ENCODE results near the gene LPAR2.

The LPAR2 gene

DNA sequence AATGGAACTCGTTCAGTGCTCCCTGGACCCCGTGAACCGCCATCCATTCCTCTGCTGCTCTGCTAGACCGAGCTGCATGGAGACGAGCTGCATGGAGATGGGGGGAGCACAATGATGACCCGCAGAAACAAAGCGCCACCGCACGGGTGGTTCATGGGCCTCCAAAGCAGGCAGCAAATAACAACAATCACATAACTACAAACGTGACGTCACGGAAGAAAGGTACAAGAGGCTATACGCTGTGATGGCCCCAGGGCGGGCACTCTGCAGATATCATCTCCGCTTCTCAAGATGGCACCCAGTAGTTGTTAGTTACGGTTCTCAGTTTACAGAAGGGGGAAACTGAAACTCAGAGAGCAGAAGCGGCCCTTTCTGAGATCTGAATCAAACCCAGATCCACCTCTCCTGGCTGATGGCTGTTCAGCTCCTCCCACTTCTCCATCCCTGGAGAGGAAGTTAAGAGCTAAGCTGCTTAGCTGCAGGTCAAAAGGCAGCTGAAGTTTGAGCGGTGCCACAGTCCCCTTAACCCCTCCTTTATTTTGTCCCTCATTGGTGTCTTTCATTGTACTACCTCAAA lies 33.7 kb upstream of the LPAR2 start:
- TF ChIP-seq FOXP2 (optimal IDR thresholded peaks at IDR 0.05; ENCODE audit: borderline replicate concordance, extremely low read depth, extremely low read length, insufficient read depth) (no peak), REST (IDR thresholded peaks at IDR 0.05; ENCODE audit: insufficient read depth in 1 of 2, low read depth in 2 of 2, low read length in 2 of 2) (no peak), POLR2AphosphoS5 (IDR thresholded peaks at IDR 0.05; ENCODE audit: low read depth, low read length) (no peak), TAF1 (IDR thresholded peaks at IDR 0.05; ENCODE audit: borderline replicate concordance, insufficient read depth, low read length) (no peak), SIN3A (IDR thresholded peaks at IDR 0.05; ENCODE audit: borderline replicate concordance, insufficient read depth, low read length) (no peak)

DNA sequence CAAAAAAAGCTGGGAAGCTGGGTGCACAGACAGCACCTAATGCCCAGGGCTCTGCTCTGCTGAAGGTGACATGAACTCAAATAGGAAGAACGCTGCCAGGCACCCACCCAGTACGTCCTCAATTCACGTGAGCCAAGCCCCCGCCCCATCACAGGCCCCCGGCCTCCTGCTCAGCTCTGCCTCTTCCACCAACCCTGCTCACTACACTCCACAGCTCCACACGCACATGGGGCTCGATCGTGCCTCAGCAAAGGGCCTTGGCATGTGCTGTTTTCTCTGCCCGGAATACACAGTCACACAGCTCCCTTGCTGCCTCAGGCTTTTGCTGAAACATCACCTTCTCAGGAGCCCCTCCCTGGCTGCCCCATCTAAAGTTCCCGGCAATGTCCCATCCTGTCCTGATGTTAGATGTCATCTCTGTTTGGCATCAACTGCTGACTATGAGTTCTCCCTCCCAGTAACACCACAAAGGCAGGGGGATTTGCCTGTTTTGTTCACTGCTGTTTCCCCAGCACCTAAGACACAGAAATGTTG lies 33.2 kb upstream of the LPAR2 start:
- TF ChIP-seq SIN3A (IDR thresholded peaks at IDR 0.05; ENCODE audit: borderline replicate concordance, insufficient read depth, low read length) (no peak), POLR2AphosphoS5 (IDR thresholded peaks at IDR 0.05; ENCODE audit: low read depth, low read length) (no peak), TAF1 (IDR thresholded peaks at IDR 0.05; ENCODE audit: borderline replicate concordance, insufficient read depth, low read length) (no peak), FOXP2 (optimal IDR thresholded peaks at IDR 0.05; ENCODE audit: borderline replicate concordance, extremely low read depth, extremely low read length, insufficient read depth) (no peak), REST (IDR thresholded peaks at IDR 0.05; ENCODE audit: insufficient read depth in 1 of 2, low read depth in 2 of 2, low read length in 2 of 2) (no peak)

DNA sequence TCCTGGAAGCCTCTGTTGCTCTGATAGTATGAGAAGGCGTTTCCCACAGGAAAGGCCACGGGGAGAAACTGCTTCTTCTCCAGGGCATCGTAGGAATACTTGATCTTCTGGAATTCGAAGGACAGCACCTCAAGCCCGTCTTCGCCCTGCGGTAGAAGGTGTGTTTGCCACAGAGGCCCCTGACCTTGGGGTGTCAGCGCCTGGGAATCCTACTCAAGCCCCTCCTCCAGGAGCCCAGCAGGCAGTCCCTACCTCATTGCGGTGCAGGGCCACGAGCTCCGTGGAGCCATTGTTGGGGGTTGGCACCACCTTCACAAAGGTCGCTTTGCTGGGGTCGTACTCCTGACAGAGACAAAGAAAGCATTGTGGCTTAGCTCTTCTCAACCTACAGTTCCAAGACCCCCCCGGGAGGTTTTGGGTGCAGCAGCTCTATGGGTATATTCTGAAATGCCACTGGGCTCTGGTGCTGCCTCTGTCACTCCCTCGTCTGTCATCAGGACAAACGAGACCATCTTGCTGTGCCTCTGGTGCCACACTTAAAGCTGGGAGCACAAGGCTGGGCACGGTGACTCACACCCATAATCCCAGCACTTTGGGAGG lies 31.7 kb upstream of the LPAR2 start:
- no peak for TF ChIP-seq SIN3A (IDR thresholded peaks at IDR 0.05; ENCODE audit: borderline replicate concordance, insufficient read depth, low read length)
- TF ChIP-seq FOXP2 (optimal IDR thresholded peaks at IDR 0.05; ENCODE audit: borderline replicate concordance, extremely low read depth, extremely low read length, insufficient read depth): no peak
- TF ChIP-seq TAF1 (IDR thresholded peaks at IDR 0.05; ENCODE audit: borderline replicate concordance, insufficient read depth, low read length): no peak
- no peak for TF ChIP-seq POLR2AphosphoS5 (IDR thresholded peaks at IDR 0.05; ENCODE audit: low read depth, low read length)
- no peak for TF ChIP-seq REST (IDR thresholded peaks at IDR 0.05; ENCODE audit: insufficient read depth in 1 of 2, low read depth in 2 of 2, low read length in 2 of 2)

GRCh38 chr19:19657397-19657783 lies 29.4 kb upstream of the LPAR2 start:
- TF ChIP-seq SIN3A (IDR thresholded peaks at IDR 0.05; ENCODE audit: borderline replicate concordance, insufficient read depth, low read length) (no peak), TAF1 (IDR thresholded peaks at IDR 0.05; ENCODE audit: borderline replicate concordance, insufficient read depth, low read length) (no peak), REST (IDR thresholded peaks at IDR 0.05; ENCODE audit: insufficient read depth in 1 of 2, low read depth in 2 of 2, low read length in 2 of 2) (no peak), POLR2AphosphoS5 (IDR thresholded peaks at IDR 0.05; ENCODE audit: low read depth, low read length) (no peak), FOXP2 (optimal IDR thresholded peaks at IDR 0.05; ENCODE audit: borderline replicate concordance, extremely low read depth, extremely low read length, insufficient read depth) (no peak)
